Measurements from ENCODE around the gene SUMF1.

The SUMF1 gene

DNA sequence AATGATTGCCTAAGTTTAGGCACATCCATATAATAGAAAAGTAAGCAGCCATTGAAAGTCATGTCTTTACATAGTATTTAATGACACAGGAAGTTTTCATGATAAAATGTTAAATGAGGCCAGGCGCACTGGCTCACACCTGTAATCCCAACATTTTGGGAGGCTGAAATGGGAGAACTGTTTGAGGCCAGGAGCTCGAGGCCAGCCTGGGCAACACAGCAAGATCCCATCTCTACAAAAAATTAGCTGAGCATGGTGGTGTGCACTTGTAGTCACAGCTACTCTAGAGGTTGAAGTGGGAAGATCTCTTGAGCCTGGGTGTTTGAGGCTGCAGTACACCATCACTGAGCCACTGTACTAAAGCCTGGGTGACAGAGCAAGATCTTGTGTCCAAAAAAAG lies 104.5 kb downstream of the SUMF1 start:
- TF ChIP-seq TEAD4 (IDR thresholded peaks at IDR 0.05) (no peak), CEBPB (IDR thresholded peaks at IDR 0.05) (no peak), EP300 (IDR thresholded peaks at IDR 0.05; ENCODE audit: borderline replicate concordance) (no peak), RAD21 (IDR thresholded peaks at IDR 0.05; ENCODE audit: low read depth) (no peak), FOXM1 (IDR thresholded peaks at IDR 0.05; ENCODE audit: borderline replicate concordance, low read depth) (no peak), EGR1 (IDR thresholded peaks at IDR 0.05) (no peak), TAF1 (IDR thresholded peaks at IDR 0.05; ENCODE audit: low read depth) (no peak), TCF12 (IDR thresholded peaks at IDR 0.05; ENCODE audit: low read depth) (no peak), NFIC (IDR thresholded peaks at IDR 0.05) (no peak), CREB1 (IDR thresholded peaks at IDR 0.05; ENCODE audit: low read depth) (no peak), ZBTB7A (IDR thresholded peaks at IDR 0.05; ENCODE audit: low read depth) (no peak)
- TF ChIP-seq, protein P1, sequence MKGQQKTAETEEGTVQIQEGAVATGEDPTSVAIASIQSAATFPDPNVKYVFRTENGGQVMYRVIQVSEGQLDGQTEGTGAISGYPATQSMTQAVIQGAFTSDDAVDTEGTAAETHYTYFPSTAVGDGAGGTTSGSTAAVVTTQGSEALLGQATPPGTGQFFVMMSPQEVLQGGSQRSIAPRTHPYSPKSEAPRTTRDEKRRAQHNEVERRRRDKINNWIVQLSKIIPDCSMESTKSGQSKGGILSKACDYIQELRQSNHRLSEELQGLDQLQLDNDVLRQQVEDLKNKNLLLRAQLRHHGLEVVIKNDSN (IDR thresholded peaks at IDR 0.05), result no peak
- TF ChIP-seq, protein P2, sequence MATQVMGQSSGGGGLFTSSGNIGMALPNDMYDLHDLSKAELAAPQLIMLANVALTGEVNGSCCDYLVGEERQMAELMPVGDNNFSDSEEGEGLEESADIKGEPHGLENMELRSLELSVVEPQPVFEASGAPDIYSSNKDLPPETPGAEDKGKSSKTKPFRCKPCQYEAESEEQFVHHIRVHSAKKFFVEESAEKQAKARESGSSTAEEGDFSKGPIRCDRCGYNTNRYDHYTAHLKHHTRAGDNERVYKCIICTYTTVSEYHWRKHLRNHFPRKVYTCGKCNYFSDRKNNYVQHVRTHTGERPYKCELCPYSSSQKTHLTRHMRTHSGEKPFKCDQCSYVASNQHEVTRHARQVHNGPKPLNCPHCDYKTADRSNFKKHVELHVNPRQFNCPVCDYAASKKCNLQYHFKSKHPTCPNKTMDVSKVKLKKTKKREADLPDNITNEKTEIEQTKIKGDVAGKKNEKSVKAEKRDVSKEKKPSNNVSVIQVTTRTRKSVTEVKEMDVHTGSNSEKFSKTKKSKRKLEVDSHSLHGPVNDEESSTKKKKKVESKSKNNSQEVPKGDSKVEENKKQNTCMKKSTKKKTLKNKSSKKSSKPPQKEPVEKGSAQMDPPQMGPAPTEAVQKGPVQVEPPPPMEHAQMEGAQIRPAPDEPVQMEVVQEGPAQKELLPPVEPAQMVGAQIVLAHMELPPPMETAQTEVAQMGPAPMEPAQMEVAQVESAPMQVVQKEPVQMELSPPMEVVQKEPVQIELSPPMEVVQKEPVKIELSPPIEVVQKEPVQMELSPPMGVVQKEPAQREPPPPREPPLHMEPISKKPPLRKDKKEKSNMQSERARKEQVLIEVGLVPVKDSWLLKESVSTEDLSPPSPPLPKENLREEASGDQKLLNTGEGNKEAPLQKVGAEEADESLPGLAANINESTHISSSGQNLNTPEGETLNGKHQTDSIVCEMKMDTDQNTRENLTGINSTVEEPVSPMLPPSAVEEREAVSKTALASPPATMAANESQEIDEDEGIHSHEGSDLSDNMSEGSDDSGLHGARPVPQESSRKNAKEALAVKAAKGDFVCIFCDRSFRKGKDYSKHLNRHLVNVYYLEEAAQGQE (IDR thresholded peaks at IDR 0.05; ENCODE audit: low read depth), result no peak
- TF ChIP-seq, protein P3, sequence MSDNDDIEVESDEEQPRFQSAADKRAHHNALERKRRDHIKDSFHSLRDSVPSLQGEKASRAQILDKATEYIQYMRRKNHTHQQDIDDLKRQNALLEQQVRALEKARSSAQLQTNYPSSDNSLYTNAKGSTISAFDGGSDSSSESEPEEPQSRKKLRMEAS (IDR thresholded peaks at IDR 0.05), result no peak

DNA sequence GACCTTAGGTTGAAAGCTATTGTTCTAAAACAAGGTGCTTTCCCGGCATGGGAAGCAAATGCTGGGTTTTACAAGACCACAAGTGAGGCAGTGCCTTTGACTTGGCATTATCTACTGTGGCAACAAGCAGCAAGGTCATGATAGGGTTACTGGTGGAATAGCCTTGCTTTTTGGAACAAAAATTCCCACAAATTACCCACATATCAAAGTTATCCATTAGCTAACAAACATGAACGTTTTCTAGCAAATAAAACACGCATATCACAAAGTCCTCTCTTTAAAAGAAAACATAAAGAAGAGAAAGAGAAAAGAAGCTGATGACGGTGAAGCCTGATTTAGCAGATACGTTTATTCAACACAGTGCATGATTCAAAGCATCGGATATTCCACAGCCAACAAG lies 106.3 kb downstream of the SUMF1 start:
- no peak for TF ChIP-seq CEBPB (IDR thresholded peaks at IDR 0.05)
- TF ChIP-seq RAD21 (IDR thresholded peaks at IDR 0.05; ENCODE audit: low read depth), result no peak
- TF ChIP-seq, protein P1 (IDR thresholded peaks at IDR 0.05), result no peak
- TF ChIP-seq ZBTB7A (IDR thresholded peaks at IDR 0.05; ENCODE audit: low read depth), result no peak
- TF ChIP-seq EGR1 (IDR thresholded peaks at IDR 0.05), result no peak
- no peak for TF ChIP-seq FOXM1 (IDR thresholded peaks at IDR 0.05; ENCODE audit: borderline replicate concordance, low read depth)
- TF ChIP-seq, protein P2 (IDR thresholded peaks at IDR 0.05; ENCODE audit: low read depth), result no peak
- no peak for TF ChIP-seq YY1 (IDR thresholded peaks at IDR 0.05; ENCODE audit: low read depth)
- TF ChIP-seq, protein P3 (IDR thresholded peaks at IDR 0.05), result no peak
- no peak for TF ChIP-seq EP300 (IDR thresholded peaks at IDR 0.05; ENCODE audit: borderline replicate concordance)
- TF ChIP-seq TEAD4 (IDR thresholded peaks at IDR 0.05), result no peak
- TF ChIP-seq NFIC (IDR thresholded peaks at IDR 0.05), result no peak
- TF ChIP-seq CREB1 (IDR thresholded peaks at IDR 0.05; ENCODE audit: low read depth), result no peak
- TF ChIP-seq TCF12 (IDR thresholded peaks at IDR 0.05; ENCODE audit: low read depth), result no peak
- no peak for TF ChIP-seq TAF1 (IDR thresholded peaks at IDR 0.05; ENCODE audit: low read depth)

DNA sequence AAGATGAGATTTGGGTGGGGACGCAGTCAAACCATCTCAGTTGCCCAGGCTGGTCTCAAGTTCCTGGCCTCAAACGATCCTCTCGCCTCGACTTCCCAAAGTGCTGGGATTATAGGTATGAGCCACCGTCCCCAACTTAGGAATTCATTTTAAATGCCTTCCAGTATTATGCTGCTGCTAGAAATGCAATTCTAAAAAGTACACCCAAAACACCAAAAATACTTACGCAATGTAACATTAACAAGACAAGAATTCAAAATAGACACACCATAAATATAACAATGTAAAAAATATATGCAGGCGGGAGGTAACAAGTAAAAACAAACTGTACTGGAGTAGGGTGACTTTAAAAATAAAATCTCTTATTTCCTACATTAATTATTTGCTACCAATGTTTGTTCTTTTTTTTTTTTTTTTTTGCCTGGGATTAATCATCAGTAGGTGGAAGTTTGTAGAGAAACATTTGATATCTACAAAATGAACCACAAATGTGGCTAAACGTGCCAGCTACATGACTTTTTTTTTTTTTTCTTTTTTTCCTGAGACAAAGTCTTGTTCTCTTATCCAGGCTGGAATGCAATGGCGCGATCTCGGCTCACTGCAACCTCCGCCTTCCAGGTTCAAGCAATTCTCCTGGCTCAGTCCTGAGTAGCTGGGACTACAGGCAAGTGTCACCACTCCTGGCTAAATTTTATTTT lies 107.1 kb downstream of the SUMF1 start:
- TF ChIP-seq, protein P1 (IDR thresholded peaks at IDR 0.05), result no peak
- no peak for TF ChIP-seq CREB1 (IDR thresholded peaks at IDR 0.05; ENCODE audit: low read depth)
- TF ChIP-seq CEBPB (IDR thresholded peaks at IDR 0.05), result no peak
- TF ChIP-seq, protein P3 (IDR thresholded peaks at IDR 0.05), result no peak
- no peak for TF ChIP-seq TCF12 (IDR thresholded peaks at IDR 0.05; ENCODE audit: low read depth)
- TF ChIP-seq TEAD4 (IDR thresholded peaks at IDR 0.05), result no peak
- no peak for TF ChIP-seq FOXM1 (IDR thresholded peaks at IDR 0.05; ENCODE audit: borderline replicate concordance, low read depth)
- TF ChIP-seq, protein P2 (IDR thresholded peaks at IDR 0.05; ENCODE audit: low read depth), result no peak
- TF ChIP-seq RAD21 (IDR thresholded peaks at IDR 0.05; ENCODE audit: low read depth), result no peak
- TF ChIP-seq EGR1 (IDR thresholded peaks at IDR 0.05), result no peak

All from Ishikawa (cell line).